SU-DHL-6 (cell line): ENCODE data around the gene OR2V2.

Experiments
- H2AFZ ChIP-seq: fragments of 200-600 bp; sonication (generic); 2 replicates; pipeline ENCODE4 v1.6.1; 2014; ENCODE audit warnings: low read depth, mild to moderate bottlenecking, moderate library complexity, mixed read lengths, antibody characterized with exemption, low read length; ENCODE audit not compliant: severe bottlenecking
- H3F3A ChIP-seq: fragments of 200-600 bp; shearing (Covaris generic); 2 replicates; pipeline ENCODE4 v1.6.0; 2016; ENCODE audit warnings: antibody characterized with exemption, mild to moderate bottlenecking; ENCODE audit not compliant: insufficient read depth
- H3K27ac ChIP-seq: fragments of 200-600 bp; sonication (generic); 2 replicates; pipeline ENCODE4 v1.5.1; 2016; ENCODE audit warnings: low read depth, mild to moderate bottlenecking, low read length, moderate library complexity, mixed read lengths
- H3K27me3 ChIP-seq: fragments of 200-600 bp; sonication (generic), shearing (Covaris generic); 2 replicates; pipeline ENCODE4 v1.6.0; 2014; ENCODE audit warnings: mild to moderate bottlenecking, low read length
- H3K36me3 ChIP-seq: fragments of 200-600 bp; sonication (generic); 2 replicates; pipeline ENCODE4 v1.6.1; 2014; ENCODE audit warnings: mild to moderate bottlenecking, low read length, mixed read lengths
- H3K4me2 ChIP-seq: fragments of 300-600, 200-600 bp; shearing (Covaris generic), sonication (generic); 2 replicates; pipeline ENCODE4 v1.6.0; 2014; ENCODE audit warnings: low read length, low read depth, mild to moderate bottlenecking; ENCODE audit not compliant: poor library complexity, severe bottlenecking
- H3K4me3 ChIP-seq: fragments of 200-600 bp; sonication (generic); 2 replicates; pipeline ENCODE4 v1.5.1; 2014; ENCODE audit warnings: antibody characterized with exemption, low read length, mild to moderate bottlenecking, mixed read lengths; ENCODE audit not compliant: insufficient read depth, poor library complexity, severe bottlenecking
- H3K79me2 ChIP-seq: fragments of 200-600 bp; sonication (generic); 2 replicates; pipeline ENCODE4 v1.6.1; 2014; ENCODE audit warnings: mild to moderate bottlenecking, low read length, moderate library complexity; ENCODE audit not compliant: insufficient read depth
- H3K9ac ChIP-seq: fragments of 200-600 bp; sonication (generic); 2 replicates; pipeline ENCODE4 v1.7.0; 2014; ENCODE audit warnings: mild to moderate bottlenecking, low read length
- H3K9me2 ChIP-seq: fragments of 200-600 bp; sonication (generic); replicated peaks from 2 replicates; pipeline ENCODE4 v1.6.1; 2014; ENCODE audit warnings: low read length; ENCODE audit not compliant: insufficient read depth
- H3K9me3 ChIP-seq: fragments of 200-600 bp; sonication (generic); 2 replicates; pipeline ENCODE4 v1.6.1; 2014; ENCODE audit warnings: low read length, mixed read lengths; ENCODE audit not compliant: insufficient read depth
- H4K20me1 ChIP-seq: fragments of 200-600 bp; sonication (generic); 2 replicates; pipeline ENCODE4 v1.6.1; 2014; ENCODE audit warnings: low read depth, mild to moderate bottlenecking, antibody characterized with exemption, low read length, moderate library complexity, mixed read lengths
- EZH2phosphoT487 ChIP-seq: fragments of 200-600 bp; sonication (generic), shearing (Covaris generic); conservative IDR thresholded peaks from 2 replicates; pipeline ENCODE4 v1.6.1; 2018; ENCODE audit warnings: mild to moderate bottlenecking, antibody characterized with exemption, low read length, moderate library complexity, mixed read lengths
- TF ChIP-seq, protein P1 (sequence below): fragments of 200-600 bp; sonication (generic); IDR thresholded peaks from one replicate; pipeline ENCODE4 v1.5.1; 2017; ENCODE audit warnings: antibody characterized with exemption, mild to moderate bottlenecking, low read length, moderate library complexity; ENCODE audit not compliant: insufficient read depth, poor library complexity, severe bottlenecking

Gene OR2V2

DNA sequence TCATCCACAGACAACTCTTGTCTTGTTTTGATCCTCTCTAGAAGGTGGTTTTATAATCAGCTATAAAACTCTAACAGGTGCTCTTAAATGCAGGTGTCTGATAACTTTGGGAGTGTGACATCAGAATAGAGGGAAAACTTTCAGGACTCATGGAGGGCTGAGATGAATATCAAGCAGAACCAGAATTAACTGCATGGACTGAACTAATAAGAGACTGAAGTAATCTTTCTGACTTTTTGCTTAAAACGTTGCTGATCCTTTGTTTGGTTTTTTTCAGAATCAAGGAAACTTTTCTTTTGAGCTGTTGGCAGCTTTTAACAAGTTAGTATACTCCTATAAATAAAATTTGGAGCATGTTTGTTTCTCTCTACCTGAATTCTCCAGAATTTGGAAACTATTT, 2.3 kb upstream of the OR2V2 start:
- Histone ChIP-seq H3K27ac (no peak overlapping the region), H3K9me2 (no peaks in the 10 kb centered on the region), H3K4me2 (no peak overlapping the region), H3K4me3 (no peak overlapping the region), H3F3A (no peaks in the 10 kb centered on the region), H3K36me3 (0 out of 2 replicates have a peak, but pooled peaks cover 3% of the 10 kb centered on the region), H3K9me3 (peaks cover 9% of the 10 kb centered on the region), H2AFZ (no peak overlapping the region), H3K79me2 (no peaks in the 10 kb centered on the region), H3K27me3 (no peaks in the 10 kb centered on the region; the same call in 1 of the 2 replicates), H3K9ac (no peak overlapping the region), H4K20me1 (no peaks in the 10 kb centered on the region)
- TF ChIP-seq, protein P1, sequence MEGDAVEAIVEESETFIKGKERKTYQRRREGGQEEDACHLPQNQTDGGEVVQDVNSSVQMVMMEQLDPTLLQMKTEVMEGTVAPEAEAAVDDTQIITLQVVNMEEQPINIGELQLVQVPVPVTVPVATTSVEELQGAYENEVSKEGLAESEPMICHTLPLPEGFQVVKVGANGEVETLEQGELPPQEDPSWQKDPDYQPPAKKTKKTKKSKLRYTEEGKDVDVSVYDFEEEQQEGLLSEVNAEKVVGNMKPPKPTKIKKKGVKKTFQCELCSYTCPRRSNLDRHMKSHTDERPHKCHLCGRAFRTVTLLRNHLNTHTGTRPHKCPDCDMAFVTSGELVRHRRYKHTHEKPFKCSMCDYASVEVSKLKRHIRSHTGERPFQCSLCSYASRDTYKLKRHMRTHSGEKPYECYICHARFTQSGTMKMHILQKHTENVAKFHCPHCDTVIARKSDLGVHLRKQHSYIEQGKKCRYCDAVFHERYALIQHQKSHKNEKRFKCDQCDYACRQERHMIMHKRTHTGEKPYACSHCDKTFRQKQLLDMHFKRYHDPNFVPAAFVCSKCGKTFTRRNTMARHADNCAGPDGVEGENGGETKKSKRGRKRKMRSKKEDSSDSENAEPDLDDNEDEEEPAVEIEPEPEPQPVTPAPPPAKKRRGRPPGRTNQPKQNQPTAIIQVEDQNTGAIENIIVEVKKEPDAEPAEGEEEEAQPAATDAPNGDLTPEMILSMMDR: no peak
- no peak for TF ChIP-seq EZH2phosphoT487

DNA sequence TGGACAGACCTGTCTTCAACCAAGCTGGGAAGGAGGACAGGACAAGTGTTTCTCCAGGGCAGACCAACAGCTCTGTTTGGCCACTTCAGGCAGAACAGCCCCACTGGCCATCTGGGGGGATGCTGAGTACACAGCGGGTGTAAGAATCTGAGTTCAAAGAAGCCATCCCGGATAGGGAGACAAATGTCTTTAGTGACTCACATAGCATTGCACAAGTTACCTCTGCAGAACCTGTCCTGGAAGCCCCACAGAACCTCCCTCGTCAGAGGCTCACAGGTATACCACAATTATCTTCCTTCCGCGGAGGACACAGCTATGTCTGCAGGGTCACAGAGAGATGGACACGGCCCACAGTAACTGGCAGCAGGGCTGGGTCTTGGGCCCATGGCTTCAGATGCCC, 2.0 kb downstream of the OR2V2 start:
- H3K4me2 ChIP-seq: no peak overlapping the region
- H3F3A ChIP-seq: no peaks in the 10 kb centered on the region
- no peaks in the 10 kb centered on the region for H4K20me1 ChIP-seq
- no peaks in the 10 kb centered on the region for H3K79me2 ChIP-seq
- peaks cover 9% of the 10 kb centered on the region for H3K9me3 ChIP-seq
- 0 out of 2 replicates have a peak overlapping the region, but pooled peaks have one; percentile 44 for H3K27ac ChIP-seq
- 0 out of 2 replicates have a peak, but pooled peaks cover 3% of the 10 kb centered on the region for H3K36me3 ChIP-seq
- no peak overlapping the region for H3K4me3 ChIP-seq
- TF ChIP-seq, protein P1: no peak
- TF ChIP-seq EZH2phosphoT487: no peak
- H2AFZ ChIP-seq: no peak overlapping the region
- no peaks in the 10 kb centered on the region for H3K9me2 ChIP-seq
- no peaks in the 10 kb centered on the region for H3K27me3 ChIP-seq
- no peak overlapping the region for H3K9ac ChIP-seq

DNA sequence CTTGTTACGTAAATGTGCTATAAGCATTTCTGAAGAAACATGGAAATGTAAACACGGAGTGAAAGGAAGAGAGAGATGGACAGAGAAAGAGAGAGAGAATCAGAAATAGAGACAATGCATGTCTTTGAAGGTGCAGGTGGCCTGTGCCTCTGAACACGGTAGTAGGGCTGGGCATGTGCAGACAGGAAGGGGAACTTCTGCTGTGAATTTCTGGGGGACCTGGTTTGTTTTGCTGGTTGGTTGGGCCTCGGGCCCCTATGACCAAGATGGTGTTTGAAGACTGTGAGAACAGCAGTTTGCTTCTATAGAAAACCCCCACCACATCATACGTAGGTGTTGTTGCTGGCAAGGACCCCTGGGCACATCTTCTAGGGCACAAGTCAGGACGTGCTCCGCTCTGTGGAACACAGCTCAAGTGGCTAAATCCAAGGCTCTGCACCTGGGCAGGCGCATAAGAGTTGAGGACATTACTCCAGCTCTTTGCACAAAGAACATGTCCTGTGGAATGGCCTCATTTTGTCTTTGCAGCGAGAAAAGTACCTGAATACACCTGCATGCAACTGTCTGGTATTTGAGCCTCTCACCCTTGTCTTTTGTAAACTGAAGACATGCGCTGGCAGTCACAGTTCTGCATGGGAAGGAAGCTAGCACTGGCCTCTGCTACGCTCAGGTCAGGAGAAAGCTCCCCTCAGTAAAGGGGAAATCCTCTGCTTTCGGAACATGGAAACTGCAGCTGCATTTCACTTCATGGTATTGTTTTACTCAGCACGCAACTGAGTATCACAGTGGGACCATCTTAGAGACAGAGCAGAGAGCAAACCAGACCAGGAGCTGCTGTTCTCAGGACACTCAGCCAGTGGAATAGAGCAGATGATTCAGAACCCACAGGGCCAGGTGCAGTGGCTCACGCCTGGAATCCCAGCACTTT, 2.7 kb downstream of the OR2V2 start:
- Histone ChIP-seq H3K27me3 (no peaks in the 10 kb centered on the region), H3K79me2 (no peaks in the 10 kb centered on the region), H3K4me3 (no peak overlapping the region), H3K27ac (peak overlapping the region; percentile 44), H3K9ac (no peak overlapping the region), H3K9me2 (no peaks in the 10 kb centered on the region), H3K36me3 (0 out of 2 replicates have a peak, but pooled peaks cover 3% of the 10 kb centered on the region), H3K9me3 (peaks cover 6% of the 10 kb centered on the region), H4K20me1 (no peaks in the 10 kb centered on the region), H3F3A (no peaks in the 10 kb centered on the region), H3K4me2 (no peak overlapping the region), H2AFZ (peak overlapping the region; percentile 53)
- no peak for TF ChIP-seq EZH2phosphoT487
- TF ChIP-seq, protein P1: no peak
